GM18519 (cell line): Measurements from ENCODE around the gene PCED1B.
"Not testable (repeated sequence)": the region's sequence is repeated elsewhere in the genome, so short reads cannot be mapped to it uniquely, and the experiment has no call there.

Experiments used
- ATAC-seq: cut with Tn5 transposase; IDR thresholded peaks from one replicate; pipeline ENCODE4 v1.9.1; 2021; ENCODE audit warnings: mild to moderate bottlenecking, moderate library complexity; ENCODE audit not compliant: unreplicated experiment, low FRiP score

Gene PCED1B

GRCh38 chr12:47202176-47202575, 122.8 kb downstream of the PCED1B start:
- ATAC-seq = no peak

GRCh38 chr12:47205532-47206449, 126.4 kb downstream of the PCED1B start:
- no peak for ATAC-seq

GRCh38 chr12:47206450-47207339, 127.3 kb downstream of the PCED1B start:
- ATAC-seq = no peak

GRCh38 chr12:47207340-47207717, 127.9 kb downstream of the PCED1B start:
- ATAC-seq = peak; percentile 39

GRCh38 chr12:47207829-47208248, 128.4 kb downstream of the PCED1B start:
- ATAC-seq = peak; percentile 69

GRCh38 chr12:47209014-47209413, 129.6 kb downstream of the PCED1B start:
- no peak for ATAC-seq

GRCh38 chr12:47210776-47211175, 131.4 kb downstream of the PCED1B start:
- ATAC-seq = no peak

- ATAC-seq = no peak
Observed at GRCh38 chr12:47212701-47213039, 133.2 kb downstream of the PCED1B start.

- ATAC-seq = no peak
Observed at GRCh38 chr12:47213396-47213795, 134.0 kb downstream of the PCED1B start.

GRCh38 chr12:47214001-47214619, 134.7 kb downstream of the PCED1B start:
- no peak for ATAC-seq

GRCh38 chr12:47214771-47215170, 135.3 kb downstream of the PCED1B start:
- no peak for ATAC-seq

GRCh38 chr12:47216150-47216677, 136.8 kb downstream of the PCED1B start:
- ATAC-seq = peak; percentile 47

- ATAC-seq = not testable (repeated sequence)
Observed at GRCh38 chr12:47217595-47217869, 138.1 kb downstream of the PCED1B start.

- ATAC-seq = no peak
Observed at GRCh38 chr12:47218191-47218654, 138.8 kb downstream of the PCED1B start.

GRCh38 chr12:47219243-47219642, 139.8 kb downstream of the PCED1B start:
- no peak for ATAC-seq

GRCh38 chr12:47221256-47222023, 142.0 kb downstream of the PCED1B start:
- ATAC-seq = no peak

GRCh38 chr12:47222520-47223030, 143.2 kb downstream of the PCED1B start:
- no peak for ATAC-seq

- ATAC-seq = no peak
Observed at GRCh38 chr12:47223031-47223847, 143.8 kb downstream of the PCED1B start.

- ATAC-seq = no peak
Observed at GRCh38 chr12:47223848-47224213, 144.4 kb downstream of the PCED1B start.
